ES-I3 (cell line): ENCODE results near the gene RNF130.

Experiments used
- H3K36me3 ChIP-seq: 2 replicates; pipeline ENCODE4 v1.6.1; 2013; ENCODE audit warnings: mild to moderate bottlenecking, low read length, control low read depth, moderate library complexity; ENCODE audit not compliant: insufficient read depth
- H3K4me1 ChIP-seq: 2 replicates; pipeline ENCODE4 v1.6.1; 2013; ENCODE audit warnings: mild to moderate bottlenecking, control low read depth, low read length; ENCODE audit not compliant: insufficient read depth
- H3K9ac ChIP-seq: 2 replicates; pipeline ENCODE4 v1.6.1; 2013; ENCODE audit warnings: low read depth, mild to moderate bottlenecking, low read length, moderate library complexity
- H3K9me3 ChIP-seq: 2 replicates; pipeline ENCODE4 v1.6.1; 2013; ENCODE audit warnings: mild to moderate bottlenecking, low read length, moderate library complexity; ENCODE audit not compliant: control insufficient read depth, insufficient read depth

RNF130 gene

GRCh38 chr5:180083529-180084060, 12.0 kb upstream of the RNF130 start:
- peak overlapping the region; percentile 5; the same call in 1 of the 2 replicates for H3K9ac ChIP-seq
- no peaks in the 10 kb centered on the region for H3K9me3 ChIP-seq
- H3K4me1 ChIP-seq, result peaks cover 25% of the 10 kb centered on the region
- H3K36me3 ChIP-seq, result no peaks in the 10 kb centered on the region

DNA sequence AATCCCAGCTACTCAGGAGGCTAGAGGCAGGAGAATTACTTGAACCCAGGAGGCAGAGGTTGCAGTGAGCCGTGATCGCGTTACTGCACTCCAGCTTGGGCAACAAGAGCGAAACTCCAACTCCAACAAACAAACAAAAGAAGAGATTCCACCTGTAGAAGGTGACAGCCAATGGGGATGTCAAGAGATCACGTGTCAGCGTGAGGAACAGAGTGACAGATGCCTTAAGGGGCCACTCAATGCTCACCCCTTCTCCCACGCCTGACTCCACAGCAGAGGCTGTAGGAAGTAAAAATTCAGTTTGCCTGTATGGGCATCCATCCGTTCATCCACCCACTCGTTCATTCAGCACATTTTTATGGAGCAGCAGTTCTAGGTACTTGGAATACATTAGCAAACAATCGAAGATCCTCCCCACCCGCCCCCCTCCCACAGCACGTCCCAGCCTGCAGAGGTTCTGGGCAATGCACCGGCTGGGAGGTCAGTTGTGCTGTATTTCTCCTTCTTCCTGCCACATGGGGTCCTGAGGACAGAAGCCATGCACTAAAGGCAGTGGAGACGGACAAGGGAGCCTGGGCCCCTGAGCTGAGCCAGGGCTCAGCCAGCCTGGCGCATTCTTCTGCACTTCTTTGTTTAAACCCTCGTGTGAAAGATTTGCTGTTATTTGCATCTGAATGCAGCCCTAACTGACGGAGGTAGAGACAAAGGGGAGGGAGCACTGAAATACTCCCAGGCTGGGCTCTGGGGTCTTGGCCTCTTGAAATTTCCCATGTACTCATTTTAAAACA, 11.3 kb upstream of the RNF130 start:
- peaks cover 25% of the 10 kb centered on the region for H3K4me1 ChIP-seq
- peak overlapping the region; percentile 34 for H3K9ac ChIP-seq
- no peaks in the 10 kb centered on the region for H3K9me3 ChIP-seq
- H3K36me3 ChIP-seq, result no peaks in the 10 kb centered on the region

DNA sequence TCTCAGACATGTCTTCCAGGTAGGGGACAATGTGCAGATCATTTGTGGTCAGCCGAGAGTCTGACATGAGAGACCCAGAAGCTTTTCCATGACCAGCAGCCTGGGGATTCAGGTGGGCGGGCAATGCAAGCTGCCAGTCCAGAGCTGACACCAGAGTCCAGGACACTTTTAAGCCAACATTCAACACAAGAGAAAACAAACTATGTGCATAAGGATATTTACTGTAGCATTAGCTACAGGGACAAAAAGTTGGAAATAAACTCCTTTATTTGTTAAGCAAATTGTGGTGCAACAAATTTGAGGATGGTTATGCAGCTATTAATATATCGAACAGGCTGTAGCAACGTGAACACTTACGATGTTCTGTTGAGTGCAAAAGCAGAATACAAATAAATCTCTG, 9.9 kb upstream of the RNF130 start:
- no peaks in the 10 kb centered on the region for H3K36me3 ChIP-seq
- no peaks in the 10 kb centered on the region for H3K9me3 ChIP-seq
- H3K9ac ChIP-seq, result no peak overlapping the region
- H3K4me1 ChIP-seq, result peaks cover 25% of the 10 kb centered on the region

DNA sequence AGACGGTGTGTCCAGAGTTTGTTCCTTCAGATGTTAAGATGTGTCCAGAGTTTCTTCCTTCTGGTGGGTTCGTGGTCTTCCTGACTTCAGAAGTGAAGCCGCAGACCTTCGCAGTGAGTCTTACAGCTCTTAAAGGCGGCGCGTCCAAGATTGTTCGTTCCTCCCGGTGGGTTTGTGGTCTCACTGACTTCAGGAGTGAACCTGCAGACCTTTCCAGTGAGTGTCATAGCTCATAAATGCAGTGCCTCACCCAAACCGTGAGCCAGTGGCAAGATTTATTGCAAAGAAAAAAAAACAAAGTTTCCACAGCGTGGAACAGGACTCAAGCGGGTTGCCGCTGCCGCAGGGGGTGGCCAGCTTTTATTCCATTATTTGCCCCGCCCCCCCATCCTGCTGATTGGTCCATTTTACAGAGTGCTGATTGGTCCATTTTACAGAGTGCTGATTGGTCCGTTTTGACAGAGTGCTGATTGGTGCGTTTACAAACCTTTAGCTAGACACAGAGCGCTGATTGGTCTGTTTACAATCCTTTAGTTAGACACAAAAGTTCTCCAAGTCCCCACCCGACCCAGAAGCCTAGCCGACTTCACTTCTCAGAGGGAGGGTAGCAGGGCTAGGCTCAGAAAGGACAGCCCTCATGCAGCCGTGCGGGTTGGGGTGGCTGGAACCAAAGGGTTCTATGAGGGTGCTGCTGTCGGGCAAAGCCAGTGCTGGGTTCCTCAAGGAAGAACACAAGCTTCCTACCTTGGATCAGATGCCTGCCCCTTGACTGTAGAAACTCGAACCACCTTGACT, 9.1 kb upstream of the RNF130 start:
- Histone ChIP-seq H3K4me1 (peaks cover 24% of the 10 kb centered on the region), H3K9ac (no peak overlapping the region), H3K9me3 (no peaks in the 10 kb centered on the region), H3K36me3 (no peaks in the 10 kb centered on the region)

DNA sequence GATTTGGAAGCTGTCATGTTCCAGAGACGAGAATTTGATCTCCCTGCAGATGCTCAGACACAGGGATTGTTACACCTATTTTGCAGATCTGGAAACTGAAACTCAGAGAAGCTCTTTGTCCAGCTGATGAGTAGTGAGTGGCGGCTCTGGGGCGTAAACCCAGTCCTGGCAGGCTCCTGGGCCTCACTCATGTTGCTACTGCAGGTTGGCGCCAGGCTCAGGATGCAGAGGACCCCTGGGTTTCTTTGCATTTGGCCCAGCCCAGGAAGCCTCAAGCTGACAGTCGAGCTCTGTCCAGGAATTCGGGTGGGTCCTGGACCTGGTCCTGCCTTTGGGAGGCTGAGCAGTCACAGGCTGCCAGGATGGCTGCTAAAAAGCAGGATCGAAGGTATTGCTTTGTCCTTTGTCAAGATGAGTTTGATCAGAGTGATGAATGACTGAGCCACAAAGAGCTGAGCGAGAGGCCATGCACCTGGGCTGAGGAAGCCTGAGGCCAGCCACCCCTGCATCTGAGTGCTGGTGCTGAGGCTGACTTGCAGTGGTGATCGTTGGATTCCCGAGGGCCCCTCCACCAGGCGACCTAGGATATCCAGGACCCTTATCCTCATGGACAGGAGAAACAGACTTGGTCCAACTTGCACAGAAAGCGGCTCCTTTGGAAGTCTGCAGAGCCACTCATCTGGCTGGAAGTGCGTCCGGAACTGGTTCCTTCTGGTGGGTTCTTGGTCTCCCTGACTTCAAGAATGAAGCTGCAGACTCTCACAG, 8.3 kb upstream of the RNF130 start:
- Histone ChIP-seq H3K9me3 (no peaks in the 10 kb centered on the region), H3K4me1 (peaks cover 16% of the 10 kb centered on the region), H3K36me3 (no peaks in the 10 kb centered on the region), H3K9ac (no peak overlapping the region)

GRCh38 chr5:180078348-180078747, 6.8 kb upstream of the RNF130 start:
- no peaks in the 10 kb centered on the region for H3K36me3 ChIP-seq
- no peaks in the 10 kb centered on the region for H3K9me3 ChIP-seq
- no peak overlapping the region for H3K9ac ChIP-seq
- H3K4me1 ChIP-seq, result peaks cover under 1% of the 10 kb centered on the region; the same call in 1 of the 2 replicates

GRCh38 chr5:180077594-180078284, 6.2 kb upstream of the RNF130 start:
- Histone ChIP-seq H3K9ac (no peak overlapping the region), H3K36me3 (no peaks in the 10 kb centered on the region), H3K4me1 (no peaks in the 10 kb centered on the region; the same call in 1 of the 2 replicates), H3K9me3 (peaks cover 4% of the 10 kb centered on the region; the same call in 1 of the 2 replicates)

GRCh38 chr5:180075703-180076102, 4.1 kb upstream of the RNF130 start:
- Histone ChIP-seq H3K9ac (no peak overlapping the region), H3K4me1 (no peaks in the 10 kb centered on the region), H3K36me3 (no peaks in the 10 kb centered on the region), H3K9me3 (peaks cover 10% of the 10 kb centered on the region)

DNA sequence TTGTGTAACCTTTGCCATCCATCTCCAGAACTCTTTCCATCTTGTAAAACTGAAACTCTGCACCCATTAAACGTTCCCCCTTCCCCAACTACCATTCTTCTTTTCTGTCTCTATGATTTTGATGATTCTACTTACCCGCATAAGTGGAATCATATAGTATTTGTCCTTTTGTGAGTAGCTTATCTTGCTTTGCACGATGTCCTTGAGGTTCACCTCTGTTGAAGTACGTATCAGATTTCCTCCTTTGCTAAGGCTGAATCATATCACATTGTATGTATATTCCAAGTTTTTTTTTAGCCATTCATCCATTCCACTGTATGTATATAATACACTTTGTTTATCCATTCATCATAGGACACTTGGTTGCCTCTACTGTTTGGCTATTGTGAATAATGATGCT, 2.9 kb upstream of the RNF130 start:
- H3K9ac ChIP-seq, result no peak overlapping the region
- no peaks in the 10 kb centered on the region; the same call in 1 of the 2 replicates for H3K4me1 ChIP-seq
- peaks cover 10% of the 10 kb centered on the region for H3K9me3 ChIP-seq
- H3K36me3 ChIP-seq, result no peaks in the 10 kb centered on the region

DNA sequence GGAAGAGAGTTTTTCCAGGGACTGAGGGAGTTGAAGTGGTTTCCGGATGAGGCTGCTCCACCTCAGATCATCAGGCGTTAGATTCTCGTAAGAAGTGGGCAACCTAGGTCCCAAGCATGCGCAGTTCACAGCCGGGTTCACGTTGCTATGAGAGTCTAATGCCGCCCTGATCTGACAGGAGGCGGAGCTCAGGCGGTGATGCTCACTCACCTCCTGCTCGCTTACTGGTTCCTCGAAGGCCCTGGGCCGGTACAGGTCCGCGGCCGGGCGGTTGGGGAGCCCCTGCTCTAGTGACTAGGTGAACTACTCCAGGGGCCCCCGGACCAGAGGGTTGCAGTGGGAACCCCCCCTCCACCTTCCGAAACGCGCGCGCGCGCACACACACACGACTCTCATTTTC, 997 bp upstream of the RNF130 start:
- H3K36me3 ChIP-seq, result no peaks in the 10 kb centered on the region
- no peak overlapping the region for H3K9ac ChIP-seq
- peaks cover 10% of the 10 kb centered on the region for H3K9me3 ChIP-seq
- H3K4me1 ChIP-seq, result peaks cover 13% of the 10 kb centered on the region

DNA sequence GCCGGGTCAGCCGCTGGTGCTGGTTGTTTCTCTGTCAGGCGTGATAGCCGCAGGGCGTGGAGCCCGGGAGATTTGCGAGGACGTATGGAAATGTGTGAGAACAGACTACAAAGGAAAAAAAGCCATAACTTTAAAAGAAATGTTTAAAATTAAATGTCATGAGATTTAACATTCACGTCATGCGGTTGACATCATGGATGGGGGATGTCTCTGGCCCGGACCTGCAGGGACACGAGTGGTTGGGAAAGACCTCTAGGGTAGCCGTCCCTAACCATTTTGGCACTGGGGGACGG, 643 bp upstream of the RNF130 start:
- Histone ChIP-seq H3K9ac (no peak overlapping the region; the same call in 1 of the 2 replicates), H3K4me1 (peaks cover 13% of the 10 kb centered on the region), H3K9me3 (peaks cover 10% of the 10 kb centered on the region), H3K36me3 (no peaks in the 10 kb centered on the region)

GRCh38 chr5:180070756-180071530, 616 bp downstream of the RNF130 start:
- peaks cover 13% of the 10 kb centered on the region for H3K4me1 ChIP-seq
- peak overlapping the region; percentile 91 for H3K9ac ChIP-seq

DNA sequence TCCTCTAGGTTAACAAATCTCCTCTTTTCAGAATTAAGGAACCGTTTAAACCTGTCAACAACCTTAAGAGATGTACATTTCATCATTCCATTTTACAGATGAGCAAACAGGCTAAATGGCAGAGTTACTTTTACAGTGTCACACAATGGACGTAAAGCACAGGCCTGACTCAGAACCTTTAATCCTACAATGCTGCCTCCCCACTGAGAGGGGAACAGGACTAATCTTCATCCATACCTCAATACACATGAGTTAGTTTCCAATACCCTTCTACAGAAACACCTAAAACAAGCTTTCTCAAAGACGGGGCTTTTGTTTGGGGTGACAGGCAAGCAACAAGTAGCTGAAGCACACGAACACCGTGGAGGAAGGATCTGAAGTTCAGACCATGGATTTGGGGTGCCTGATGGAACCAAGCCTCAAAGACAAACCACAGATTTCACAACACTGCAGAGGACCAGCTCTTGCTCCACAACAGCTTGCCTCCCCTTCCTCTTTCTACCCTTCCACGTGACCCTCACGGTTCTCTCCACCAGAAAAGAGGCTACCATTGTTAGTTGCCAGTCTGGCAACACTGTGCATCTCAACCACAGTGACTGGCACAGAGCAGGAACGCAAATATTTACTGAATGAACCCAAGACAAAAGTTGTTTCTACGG, 1.8 kb downstream of the RNF130 start:
- Histone ChIP-seq H3K36me3 (no peaks in the 10 kb centered on the region), H3K9me3 (peaks cover 10% of the 10 kb centered on the region), H3K9ac (peak overlapping the region; percentile 91), H3K4me1 (peaks cover 13% of the 10 kb centered on the region)

More at GRCh38 chr5:180070756-180071530, 616 bp downstream of the RNF130 start:
- Histone ChIP-seq H3K36me3 (no peaks in the 10 kb centered on the region), H3K9me3 (peaks cover 10% of the 10 kb centered on the region)
